DOHH2 (cell line): Measurements from ENCODE around the gene COL4A4.
"Not testable (repeated sequence)": the region's sequence is repeated elsewhere in the genome, so short reads cannot be mapped to it uniquely, and the experiment has no call there.

ENCODE experiments used
- H3F3A ChIP-seq: fragments of 200-600 bp; sonication (generic), shearing (Covaris generic); 2 replicates; pipeline ENCODE4 v1.6.0; 2016; ENCODE audit warnings: antibody characterized with exemption, mild to moderate bottlenecking; ENCODE audit not compliant: control insufficient read depth, insufficient read depth
- H3K27ac ChIP-seq: fragments of 200-600 bp; sonication (generic); 2 replicates; pipeline ENCODE4 v1.5.1; 2014; ENCODE audit warnings: low read depth, mild to moderate bottlenecking, low read length, moderate library complexity
- H3K27me3 ChIP-seq: fragments of 200-600 bp; sonication (generic); 2 replicates; pipeline ENCODE4 v1.6.1; 2014; ENCODE audit warnings: mild to moderate bottlenecking, low read length, mixed read lengths; ENCODE audit not compliant: control insufficient read depth
- H3K36me3 ChIP-seq: fragments of 200-600 bp; sonication (generic); 2 replicates; pipeline ENCODE4 v1.6.1; 2014; ENCODE audit warnings: mild to moderate bottlenecking, low read length, moderate library complexity, mixed read lengths; ENCODE audit not compliant: control insufficient read depth
- H3K4me1 ChIP-seq: fragments of 200-600 bp; sonication (generic); 2 replicates; pipeline ENCODE4 v1.6.1; 2014; ENCODE audit warnings: mild to moderate bottlenecking, low read length, mixed read lengths; ENCODE audit not compliant: control insufficient read depth
- H3K4me2 ChIP-seq: fragments of 200-600 bp; sonication (generic); 2 replicates; pipeline ENCODE4 v1.6.0; 2014; ENCODE audit warnings: mild to moderate bottlenecking, low read length, moderate library complexity
- H3K4me3 ChIP-seq: fragments of 200-600 bp; sonication (generic); 2 replicates; pipeline ENCODE4 v1.5.1; 2014; ENCODE audit warnings: mild to moderate bottlenecking, low read length, mixed read lengths
- H3K79me2 ChIP-seq: fragments of 200-600 bp; sonication (generic); 2 replicates; pipeline ENCODE4 v1.6.1; 2014; ENCODE audit warnings: mild to moderate bottlenecking, low read length, mixed read lengths; ENCODE audit not compliant: control insufficient read depth
- H3K9me2 ChIP-seq: fragments of 200-600 bp; sonication (generic); replicated peaks from 2 replicates; pipeline ENCODE4 v1.6.1; 2014; ENCODE audit warnings: mild to moderate bottlenecking, low read length, mixed read lengths; ENCODE audit not compliant: control insufficient read depth
- H3K9me3 ChIP-seq: fragments of 200-600 bp; sonication (generic); 2 replicates; pipeline ENCODE4 v1.6.1; 2014; ENCODE audit warnings: antibody characterized with exemption, low read length, mixed read lengths; ENCODE audit not compliant: control insufficient read depth, insufficient read depth
- H4K20me1 ChIP-seq: fragments of 200-600 bp; sonication (generic); 2 replicates; pipeline ENCODE4 v1.6.0; 2014; ENCODE audit warnings: low read depth, mild to moderate bottlenecking, antibody characterized with exemption, low read length, moderate library complexity; ENCODE audit not compliant: control insufficient read depth, insufficient read depth
- EZH2phosphoT487 ChIP-seq: fragments of 200-600 bp; sonication (generic); IDR thresholded peaks from 2 replicates; pipeline ENCODE4 v1.6.1; 2017; ENCODE audit warnings: borderline replicate concordance, mild to moderate bottlenecking, antibody characterized with exemption, low read length, moderate library complexity, mixed read lengths
- TF ChIP-seq, protein P1 (sequence below): fragments of 200-600 bp; sonication (generic); IDR thresholded peaks from one replicate; pipeline ENCODE4 v1.5.1; 2014; ENCODE audit warnings: antibody characterized with exemption, mild to moderate bottlenecking, low read depth, low read length; ENCODE audit not compliant: poor library complexity, severe bottlenecking

COL4A4 gene

GRCh38 chr2:227082286-227082685 lies 81.7 kb downstream of the COL4A4 start:
- Histone ChIP-seq H3K79me2 (no peaks in the 10 kb centered on the region), H3K9me2 (no peaks in the 10 kb centered on the region), H3K9me3 (no peaks in the 10 kb centered on the region), H3K4me3 (no peak overlapping the region), H3K27me3 (no peaks in the 10 kb centered on the region), H3K36me3 (no peaks in the 10 kb centered on the region; the same call in 1 of the 2 replicates), H3K27ac (no peak overlapping the region), H3F3A (no peaks in the 10 kb centered on the region), H3K4me1 (no peaks in the 10 kb centered on the region), H3K4me2 (no peak overlapping the region), H4K20me1 (no peaks in the 10 kb centered on the region)
- TF ChIP-seq EZH2phosphoT487: no peak
- TF ChIP-seq, protein P1, sequence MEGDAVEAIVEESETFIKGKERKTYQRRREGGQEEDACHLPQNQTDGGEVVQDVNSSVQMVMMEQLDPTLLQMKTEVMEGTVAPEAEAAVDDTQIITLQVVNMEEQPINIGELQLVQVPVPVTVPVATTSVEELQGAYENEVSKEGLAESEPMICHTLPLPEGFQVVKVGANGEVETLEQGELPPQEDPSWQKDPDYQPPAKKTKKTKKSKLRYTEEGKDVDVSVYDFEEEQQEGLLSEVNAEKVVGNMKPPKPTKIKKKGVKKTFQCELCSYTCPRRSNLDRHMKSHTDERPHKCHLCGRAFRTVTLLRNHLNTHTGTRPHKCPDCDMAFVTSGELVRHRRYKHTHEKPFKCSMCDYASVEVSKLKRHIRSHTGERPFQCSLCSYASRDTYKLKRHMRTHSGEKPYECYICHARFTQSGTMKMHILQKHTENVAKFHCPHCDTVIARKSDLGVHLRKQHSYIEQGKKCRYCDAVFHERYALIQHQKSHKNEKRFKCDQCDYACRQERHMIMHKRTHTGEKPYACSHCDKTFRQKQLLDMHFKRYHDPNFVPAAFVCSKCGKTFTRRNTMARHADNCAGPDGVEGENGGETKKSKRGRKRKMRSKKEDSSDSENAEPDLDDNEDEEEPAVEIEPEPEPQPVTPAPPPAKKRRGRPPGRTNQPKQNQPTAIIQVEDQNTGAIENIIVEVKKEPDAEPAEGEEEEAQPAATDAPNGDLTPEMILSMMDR: no peak

DNA sequence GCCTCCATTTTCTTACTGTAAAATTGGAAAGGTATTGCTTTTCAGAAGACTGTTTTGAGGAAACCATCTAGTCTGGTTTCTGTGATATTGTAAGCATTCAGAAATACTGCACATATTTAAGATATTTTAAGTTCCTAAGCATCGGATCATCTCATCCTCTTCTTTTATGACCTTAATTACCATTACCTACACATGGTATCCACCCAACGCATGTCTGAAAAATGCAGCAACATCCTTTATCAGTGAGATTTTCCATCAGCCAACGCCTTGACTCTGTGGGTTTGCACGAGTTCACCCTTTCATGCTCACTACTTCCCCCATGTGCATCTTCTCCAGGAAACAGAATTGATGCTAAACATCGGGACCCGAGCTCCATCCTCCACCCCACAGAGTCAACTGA lies 84.3 kb downstream of the COL4A4 start:
- no peaks in the 10 kb centered on the region for H3K27me3 ChIP-seq
- no peaks in the 10 kb centered on the region for H3K4me1 ChIP-seq
- H3K79me2 ChIP-seq: no peaks in the 10 kb centered on the region
- H3K4me2 ChIP-seq: no peak overlapping the region
- H3K9me2 ChIP-seq: no peaks in the 10 kb centered on the region
- no peaks in the 10 kb centered on the region for H4K20me1 ChIP-seq
- no peaks in the 10 kb centered on the region; the same call in 1 of the 2 replicates for H3K36me3 ChIP-seq
- TF ChIP-seq, protein P1: no peak
- TF ChIP-seq EZH2phosphoT487: no peak
- H3K27ac ChIP-seq: no peak overlapping the region
- no peaks in the 10 kb centered on the region for H3F3A ChIP-seq
- no peaks in the 10 kb centered on the region for H3K9me3 ChIP-seq
- no peak overlapping the region for H3K4me3 ChIP-seq

- H3F3A ChIP-seq, H3K27me3 ChIP-seq, H3K9me3 ChIP-seq, H3K79me2 ChIP-seq, H4K20me1 ChIP-seq, H3K9me2 ChIP-seq, H3K4me1 ChIP-seq, H3K27ac ChIP-seq, H3K4me3 ChIP-seq, H3K4me2 ChIP-seq, H3K36me3 ChIP-seq: not testable (repeated sequence)
Measured at GRCh38 chr2:227065065-227065464, 98.9 kb downstream of the COL4A4 start.

GRCh38 chr2:227058888-227059399 lies 105.1 kb downstream of the COL4A4 start:
- Histone ChIP-seq H3K79me2 (no peaks in the 10 kb centered on the region), H3K9me3 (no peaks in the 10 kb centered on the region), H3K4me1 (no peaks in the 10 kb centered on the region), H3K36me3 (no peaks in the 10 kb centered on the region), H3F3A (no peaks in the 10 kb centered on the region), H3K27ac (no peak overlapping the region), H4K20me1 (no peaks in the 10 kb centered on the region), H3K27me3 (no peaks in the 10 kb centered on the region), H3K4me2 (no peak overlapping the region), H3K9me2 (no peaks in the 10 kb centered on the region), H3K4me3 (no peak overlapping the region)
- TF ChIP-seq, protein P1: no peak
- TF ChIP-seq EZH2phosphoT487: no peak
